MV-4-11 (cell line): ENCODE data around the gene AUTS2.
A peak's percentile ranks its signal among the peaks of the same experiment; 100 is the strongest.

Source experiments
- DNase-seq: peaks from one replicate; lab custom pipeline; 2025; lab: John Stamatoyannopoulos, UW

The AUTS2 gene

DNA sequence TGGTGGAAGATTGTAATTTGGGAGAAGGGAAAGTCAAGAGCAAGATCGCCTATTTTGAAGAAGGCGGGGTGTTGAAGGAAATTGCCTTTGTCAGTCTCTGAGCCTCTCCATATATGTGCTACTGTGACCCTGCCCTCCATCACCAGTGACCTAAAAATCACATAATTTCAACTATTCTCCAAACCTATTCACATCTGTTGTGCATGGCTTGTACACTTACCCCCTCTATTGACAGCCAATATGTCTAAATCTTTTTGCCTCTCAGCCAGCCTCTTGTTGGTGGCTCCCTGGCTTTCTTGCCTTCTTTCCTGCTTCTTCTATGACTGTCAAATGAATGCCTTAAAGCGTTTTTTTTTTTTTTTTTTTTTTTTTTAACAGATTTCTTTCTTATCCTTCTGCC is 295.6 kb downstream of the AUTS2 start:
- DNase-seq: peak; percentile 34

DNA sequence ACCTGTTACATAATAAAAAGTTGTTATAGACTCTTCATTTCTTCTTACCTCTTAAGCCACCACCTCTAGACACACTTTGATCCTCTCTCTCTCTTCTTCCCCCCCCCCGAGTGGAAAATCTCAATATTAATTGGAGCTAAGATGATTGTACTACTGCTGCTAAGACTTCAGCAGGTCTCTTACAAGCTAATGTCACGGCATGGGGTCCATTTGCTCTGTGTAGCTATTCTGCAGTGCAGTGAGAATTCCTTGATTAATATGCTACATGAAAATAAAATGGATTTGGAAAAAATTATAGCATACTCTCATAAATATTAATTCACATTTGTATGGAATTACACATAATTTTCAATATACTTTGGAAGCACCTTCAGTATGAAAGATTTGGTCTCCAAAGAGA is 297.2 kb downstream of the AUTS2 start:
- no peak for DNase-seq

DNA sequence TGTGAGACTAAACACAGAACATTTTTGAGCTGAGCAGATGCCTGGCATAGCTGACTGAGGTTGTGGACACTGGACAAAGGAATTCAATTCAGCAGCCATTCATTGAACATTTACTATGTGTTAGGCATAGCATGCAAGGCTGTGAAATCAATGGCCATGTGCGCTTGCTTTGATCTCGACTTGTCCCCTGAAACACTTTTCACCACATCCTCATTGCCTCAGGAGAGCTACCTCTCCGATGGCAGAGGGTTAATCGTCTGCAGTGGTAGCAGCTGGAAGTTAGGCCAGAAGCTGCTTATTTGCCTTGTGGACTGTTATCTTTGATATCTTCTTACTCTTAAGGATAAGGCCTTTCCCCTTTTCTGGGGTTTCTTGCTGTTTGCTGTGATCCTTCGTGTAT is 297.8 kb downstream of the AUTS2 start:
- DNase-seq: no peak

DNA sequence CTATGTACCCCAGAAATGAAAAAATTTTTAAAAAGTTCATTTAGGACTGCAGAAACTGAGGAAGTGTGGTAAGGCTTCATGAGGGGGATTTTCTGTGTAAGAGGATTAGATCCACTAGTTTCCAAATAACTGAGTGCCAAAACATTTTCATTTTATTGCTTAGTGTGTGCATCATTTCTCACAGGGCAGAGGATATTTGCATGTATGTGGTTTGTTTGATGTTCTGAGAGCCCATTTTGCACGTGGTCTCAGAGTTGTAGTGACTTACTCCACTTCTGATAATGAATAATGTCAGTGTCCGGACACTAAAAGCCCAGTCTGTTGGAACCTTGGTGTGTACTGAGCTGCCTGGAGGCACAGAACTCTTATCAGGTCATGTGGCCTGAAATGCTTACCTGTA is 299.9 kb downstream of the AUTS2 start:
- no peak for DNase-seq

DNA sequence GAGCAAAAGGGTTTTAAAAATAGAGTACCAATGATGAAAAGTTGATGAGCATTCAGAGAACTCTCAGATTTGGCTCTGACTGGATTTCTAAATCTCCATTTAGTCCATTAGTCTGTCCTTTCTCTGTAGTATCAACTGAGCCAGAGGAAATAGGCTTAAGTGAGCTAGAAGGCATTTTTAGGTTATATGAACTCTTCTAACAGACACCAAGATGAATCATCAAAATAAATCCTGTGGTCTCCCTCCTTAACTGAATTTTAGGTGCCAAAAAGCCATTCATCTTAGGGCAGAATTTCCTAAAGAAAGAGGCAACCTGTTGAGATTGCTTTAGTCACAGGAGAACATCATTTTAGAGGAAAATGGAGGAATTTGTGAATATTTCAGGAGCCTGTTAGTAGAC is 305.1 kb downstream of the AUTS2 start:
- DNase-seq: peak; percentile 80

DNA sequence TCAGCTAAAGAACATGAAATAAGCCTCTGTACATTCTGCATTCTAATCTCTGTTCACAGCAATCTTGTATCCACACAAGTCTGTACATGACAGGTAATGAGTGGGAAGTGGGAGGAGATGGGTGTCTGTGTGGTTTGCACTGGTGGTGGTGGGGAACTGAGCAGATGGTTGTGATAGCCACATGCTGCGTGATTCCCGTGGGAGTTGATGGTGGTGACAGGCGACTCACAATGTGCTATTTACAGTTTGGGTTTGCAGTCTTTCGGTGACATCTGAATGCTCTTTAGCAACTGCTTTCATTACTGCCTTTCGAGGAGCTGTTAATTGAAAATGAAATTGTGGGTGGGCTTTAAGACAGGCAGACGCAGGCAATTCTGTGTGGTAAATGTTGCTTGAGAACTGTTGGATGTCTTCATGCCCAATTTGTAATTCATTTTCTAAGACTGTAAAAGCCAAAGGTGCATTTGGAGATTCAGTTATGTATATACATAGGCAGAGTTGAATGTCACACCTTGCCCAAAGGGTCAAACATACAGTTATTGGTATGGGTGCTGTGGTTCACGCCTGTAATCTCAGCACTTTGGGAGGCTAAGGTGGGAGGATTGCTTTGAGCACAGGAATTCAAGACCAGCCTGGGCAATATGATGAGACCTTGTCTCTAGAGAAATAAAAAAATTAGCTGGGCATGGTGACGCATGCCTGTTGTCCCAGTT is 308.2 kb downstream of the AUTS2 start:
- peak; percentile 85 for DNase-seq

DNA sequence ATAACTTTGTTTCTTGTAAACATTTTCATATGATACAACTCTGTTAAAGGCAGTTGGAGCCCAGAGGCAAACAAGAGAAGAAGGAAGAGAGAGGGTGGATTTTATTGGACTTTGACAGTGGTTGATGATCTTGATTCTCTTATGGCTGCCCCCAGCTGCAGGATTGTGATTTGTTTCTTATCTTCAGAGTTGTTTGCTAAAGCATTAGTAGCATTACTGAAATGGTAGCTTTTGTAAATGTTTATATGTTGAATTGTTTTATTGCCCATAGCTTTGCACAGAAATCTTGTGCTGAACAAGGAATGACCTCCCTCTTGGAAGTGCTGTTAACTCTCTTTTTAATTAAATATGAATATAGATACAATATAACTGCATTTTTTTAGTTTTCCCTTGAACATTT is 309.4 kb downstream of the AUTS2 start:
- DNase-seq: no peak

DNA sequence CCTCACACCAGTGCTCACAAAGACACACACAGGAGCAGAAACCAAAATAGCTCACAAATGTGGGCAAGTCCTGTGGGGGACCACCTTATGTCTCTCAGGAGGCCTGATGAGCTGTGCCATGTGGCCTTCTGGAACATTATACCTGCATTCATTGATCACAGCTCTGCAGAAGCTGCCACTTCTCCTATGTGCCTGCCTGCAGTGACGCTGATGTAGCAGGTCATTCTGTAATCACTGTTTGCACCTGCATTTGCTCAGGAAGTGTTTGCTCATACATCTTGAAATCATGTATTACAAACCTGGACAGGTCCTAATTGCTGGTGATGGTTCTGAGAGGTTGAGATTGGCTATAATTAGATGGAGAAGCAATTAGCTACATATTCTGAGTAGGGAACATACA is 310.2 kb downstream of the AUTS2 start:
- no peak for DNase-seq

DNA sequence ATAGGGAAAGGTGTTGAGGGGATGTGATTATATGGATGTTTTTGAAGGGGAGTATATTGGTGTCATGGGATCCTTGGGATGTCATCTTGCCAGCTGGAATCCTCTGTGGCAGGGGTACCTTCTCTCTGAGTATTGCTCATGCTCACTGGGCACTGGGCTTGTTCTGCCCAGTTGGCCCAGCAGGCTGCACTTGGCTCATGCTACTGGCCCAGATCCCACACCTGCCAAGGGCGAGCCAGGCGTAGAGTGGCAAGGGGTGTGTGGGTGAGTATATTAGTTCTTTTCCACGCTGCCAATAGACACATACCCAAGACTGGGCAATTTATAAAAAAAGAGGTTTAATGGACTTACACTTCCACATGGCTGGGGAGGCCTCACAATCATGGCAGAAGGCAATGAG is 311.9 kb downstream of the AUTS2 start:
- DNase-seq: no peak

DNA sequence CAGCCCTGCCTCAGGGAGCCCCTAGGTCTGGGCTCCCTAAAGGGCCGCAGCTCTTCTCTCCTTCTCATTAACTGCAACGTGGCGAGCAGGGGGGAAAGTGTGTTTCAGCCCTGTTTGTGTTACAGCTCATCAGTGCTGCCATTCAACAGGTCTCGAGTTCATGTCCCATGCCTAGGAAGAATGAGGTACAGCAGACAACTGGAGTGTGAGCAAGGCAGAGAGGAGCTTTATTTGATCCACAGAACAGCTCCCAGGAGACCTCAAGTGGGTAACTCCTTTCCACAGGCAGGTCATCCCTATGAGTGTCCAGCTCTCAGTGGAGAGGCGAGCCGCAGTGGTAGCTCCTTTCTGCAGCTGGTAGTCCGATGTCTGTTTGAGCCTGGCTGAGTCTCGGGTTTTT is 313.1 kb downstream of the AUTS2 start:
- DNase-seq: no peak

DNA sequence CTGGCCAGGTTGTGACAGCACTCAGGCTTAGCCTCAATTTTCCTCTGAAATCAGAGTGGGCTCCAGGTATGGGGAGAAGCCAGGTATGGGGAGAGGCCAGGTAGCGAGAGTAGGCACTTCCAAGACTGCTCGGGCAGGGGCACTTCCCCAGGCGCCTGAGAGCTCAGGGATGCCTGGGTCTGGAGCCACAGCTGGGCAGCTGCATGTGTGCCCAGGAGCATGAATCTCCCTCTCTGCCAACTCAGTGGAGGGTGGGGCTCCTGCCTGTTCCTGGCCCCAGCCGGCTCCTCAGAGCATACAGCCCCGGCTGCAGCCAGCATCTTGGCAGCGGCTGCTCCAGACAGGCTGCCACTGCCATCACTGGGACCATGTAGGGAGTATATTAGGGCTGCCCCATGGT is 313.9 kb downstream of the AUTS2 start:
- DNase-seq: no peak

DNA sequence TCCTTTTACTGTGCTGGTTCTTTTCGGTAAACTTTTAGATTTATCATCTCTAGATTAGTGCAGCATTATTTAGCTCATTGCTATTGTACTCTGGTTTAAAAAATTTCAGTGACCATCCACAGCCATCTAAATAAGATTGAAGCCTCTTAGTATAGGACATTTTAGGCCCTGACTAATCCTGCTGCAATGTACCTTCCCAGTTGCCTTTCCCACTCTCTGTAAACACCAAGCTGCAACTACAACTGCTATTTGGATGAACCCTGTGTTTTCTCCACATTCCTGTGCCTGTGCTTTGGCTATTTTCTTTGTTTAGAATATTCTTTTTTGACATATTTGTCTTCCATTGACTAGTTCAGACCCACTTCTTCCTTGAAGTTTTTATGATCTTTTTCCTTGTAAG is 314.6 kb downstream of the AUTS2 start:
- no peak for DNase-seq

DNA sequence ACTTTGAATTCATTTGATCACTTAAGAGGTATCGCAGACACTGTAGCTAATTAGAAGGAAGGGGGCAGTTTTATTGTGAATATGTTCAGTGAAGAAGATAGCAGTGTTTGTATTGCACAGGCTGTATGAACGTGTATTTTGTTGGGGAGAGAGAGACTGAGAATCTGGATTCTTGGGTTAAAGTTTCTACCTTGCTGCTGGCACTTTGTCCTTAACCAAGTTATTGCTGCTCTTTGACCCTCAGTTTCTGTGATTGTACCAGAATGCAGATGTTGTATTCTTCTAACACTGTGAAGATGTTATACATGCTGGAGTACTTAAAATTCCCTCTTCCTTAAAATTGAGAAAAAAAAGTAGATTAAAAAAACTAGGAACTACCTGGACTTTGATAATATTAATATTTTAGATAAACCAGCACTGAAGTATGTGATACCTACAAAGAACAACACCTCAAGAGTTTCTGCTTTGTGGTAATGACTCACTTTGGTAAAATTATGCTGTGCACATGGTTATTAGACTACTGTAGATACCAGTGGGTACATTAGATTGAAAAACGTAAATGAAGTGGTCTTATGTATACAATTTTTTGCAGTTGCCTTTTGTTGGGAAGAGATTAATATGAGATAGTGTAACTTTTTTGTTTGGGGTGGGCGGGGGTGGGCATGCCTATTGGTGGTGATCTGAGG is 321.3 kb downstream of the AUTS2 start:
- no peak for DNase-seq

DNA sequence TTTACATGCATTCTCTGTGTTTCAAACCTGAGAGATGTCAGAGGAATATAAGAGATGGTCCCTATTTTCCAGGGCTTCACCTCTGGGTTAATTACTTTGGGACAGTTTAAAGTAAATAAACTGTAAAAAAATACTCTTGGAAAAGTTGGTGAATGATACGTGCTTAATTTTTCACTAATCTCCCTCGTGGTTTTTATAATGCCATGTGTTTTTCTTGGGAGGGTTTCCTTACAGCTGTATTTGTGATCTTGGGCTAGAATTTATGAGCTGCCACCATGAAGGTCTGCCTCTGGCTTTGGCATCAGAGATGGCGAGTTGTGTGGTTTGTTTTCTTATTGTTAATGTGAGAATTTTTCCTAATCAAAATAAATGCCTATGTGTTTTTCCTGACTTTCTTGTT is 322.5 kb downstream of the AUTS2 start:
- no peak for DNase-seq

DNA sequence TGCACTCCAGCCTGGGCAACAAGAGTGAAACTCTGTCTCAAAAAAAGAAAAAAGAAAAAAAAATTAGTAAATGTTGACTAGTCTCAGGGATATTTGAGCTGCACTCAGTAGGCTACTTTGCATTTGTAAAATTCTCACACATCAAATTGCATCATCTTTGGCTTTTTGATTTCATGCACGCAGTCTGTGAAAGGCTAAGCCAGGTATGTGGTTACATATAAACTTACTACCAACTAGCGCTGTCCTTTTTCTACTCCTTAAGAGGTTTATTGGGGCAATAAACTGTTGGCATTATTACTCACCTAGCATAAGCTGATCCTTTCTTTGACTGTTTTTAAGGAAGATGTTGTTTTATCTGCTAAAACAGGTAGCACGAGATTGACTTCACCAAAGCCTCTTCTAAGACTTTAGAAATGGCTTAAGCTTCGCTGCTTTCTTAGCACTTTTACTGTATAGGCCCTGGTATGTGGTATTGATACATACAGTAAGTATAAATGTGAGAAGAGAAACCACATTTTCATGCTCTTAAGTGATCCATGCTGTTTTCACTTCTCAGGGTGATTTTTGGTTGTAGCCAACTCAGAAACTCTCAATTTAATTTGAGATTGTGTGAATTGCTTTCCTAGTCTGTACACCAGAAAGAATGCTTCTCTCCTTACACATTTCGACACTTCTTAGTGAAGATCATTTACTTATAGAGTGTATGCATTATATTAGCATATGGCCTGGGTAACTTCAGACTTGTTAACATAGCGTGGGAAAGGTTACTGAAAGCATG is 323.9 kb downstream of the AUTS2 start:
- no peak for DNase-seq

DNA sequence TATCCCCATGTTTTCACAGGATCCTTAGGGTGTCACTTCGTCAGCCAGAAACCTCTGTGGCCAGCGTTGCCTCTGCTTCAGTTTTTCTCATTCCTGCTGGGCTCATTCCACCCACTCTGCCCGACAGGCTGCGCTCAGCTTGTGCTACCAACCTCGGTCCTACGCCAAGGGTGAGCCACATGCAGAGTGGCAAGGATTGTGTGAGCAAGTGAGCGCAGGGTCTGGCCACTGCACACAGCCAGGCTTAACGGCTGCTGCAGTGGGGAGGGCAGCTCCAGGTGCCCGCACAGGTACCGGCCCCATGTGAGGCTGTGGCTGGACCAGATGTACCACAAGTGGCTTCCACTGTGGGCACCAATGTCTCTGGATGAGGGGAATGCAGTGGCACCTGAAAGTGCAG is 329.2 kb downstream of the AUTS2 start:
- no peak for DNase-seq

DNA sequence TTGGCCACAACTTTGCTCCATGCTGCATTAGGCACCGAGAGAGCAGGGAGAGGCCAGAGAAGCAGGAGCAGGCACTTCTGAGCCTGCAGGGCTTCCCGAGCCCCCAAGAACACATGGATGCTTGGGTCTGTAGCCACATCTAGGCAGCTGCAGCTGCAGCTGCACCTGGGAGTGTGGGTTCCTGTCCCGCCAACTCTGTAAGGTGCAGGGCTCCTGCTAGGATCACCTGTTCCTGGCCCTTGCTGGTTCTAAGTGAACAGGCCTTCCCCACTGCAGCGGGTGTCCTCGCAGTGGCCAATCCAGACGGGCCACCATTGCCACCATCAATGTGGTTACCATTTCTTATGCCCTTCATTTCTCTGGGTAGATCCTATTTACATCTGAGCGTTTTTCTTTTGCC is 330.3 kb downstream of the AUTS2 start:
- DNase-seq: no peak

DNA sequence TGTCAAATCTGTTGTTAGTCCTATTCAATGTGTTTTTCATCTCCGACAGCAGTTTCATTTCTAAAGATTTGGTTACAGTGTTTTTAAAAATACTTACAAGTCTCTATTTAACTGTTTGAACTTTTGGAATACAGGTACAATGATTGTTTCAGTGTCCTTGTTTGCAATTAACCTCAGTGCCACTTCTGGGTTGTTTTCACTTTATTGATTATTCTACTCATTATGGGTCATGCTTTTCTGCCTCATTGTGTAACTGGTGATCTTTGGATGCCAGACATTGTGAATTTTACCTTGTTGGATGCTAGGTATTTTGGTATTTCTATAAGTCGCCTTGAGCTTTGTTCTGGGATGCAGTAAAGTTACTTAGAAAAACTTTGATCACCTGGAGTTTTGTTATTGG is 331.3 kb downstream of the AUTS2 start:
- DNase-seq: no peak

DNA sequence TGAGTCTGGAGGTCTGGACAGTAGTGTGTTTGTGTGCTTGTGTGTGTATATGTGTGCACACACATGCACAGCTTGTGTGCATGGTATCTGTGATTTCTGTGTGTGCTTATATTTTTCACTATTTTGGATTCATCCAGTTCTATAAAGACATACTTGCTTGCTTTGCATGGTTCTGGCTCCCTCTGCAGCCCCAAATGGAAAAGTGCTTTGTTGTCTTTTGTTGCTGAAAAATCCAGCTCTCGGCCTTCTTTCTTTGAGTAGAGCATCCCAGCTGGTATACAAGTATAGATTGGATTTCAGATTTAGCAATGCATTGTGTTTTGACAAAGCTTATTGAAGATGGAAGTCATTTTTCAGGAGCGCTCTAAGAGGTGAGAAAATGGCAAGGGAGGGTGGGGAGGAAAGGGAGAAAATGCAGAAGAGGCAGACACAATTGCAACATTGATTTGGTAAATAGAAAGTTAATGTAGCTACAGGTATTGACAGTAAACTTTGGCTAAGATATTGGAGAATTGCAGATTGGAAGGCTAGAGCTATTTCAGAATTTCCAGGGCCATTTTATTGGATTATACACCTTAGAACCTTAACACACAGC is 333.9 kb downstream of the AUTS2 start:
- peak; percentile 9 for DNase-seq

DNA sequence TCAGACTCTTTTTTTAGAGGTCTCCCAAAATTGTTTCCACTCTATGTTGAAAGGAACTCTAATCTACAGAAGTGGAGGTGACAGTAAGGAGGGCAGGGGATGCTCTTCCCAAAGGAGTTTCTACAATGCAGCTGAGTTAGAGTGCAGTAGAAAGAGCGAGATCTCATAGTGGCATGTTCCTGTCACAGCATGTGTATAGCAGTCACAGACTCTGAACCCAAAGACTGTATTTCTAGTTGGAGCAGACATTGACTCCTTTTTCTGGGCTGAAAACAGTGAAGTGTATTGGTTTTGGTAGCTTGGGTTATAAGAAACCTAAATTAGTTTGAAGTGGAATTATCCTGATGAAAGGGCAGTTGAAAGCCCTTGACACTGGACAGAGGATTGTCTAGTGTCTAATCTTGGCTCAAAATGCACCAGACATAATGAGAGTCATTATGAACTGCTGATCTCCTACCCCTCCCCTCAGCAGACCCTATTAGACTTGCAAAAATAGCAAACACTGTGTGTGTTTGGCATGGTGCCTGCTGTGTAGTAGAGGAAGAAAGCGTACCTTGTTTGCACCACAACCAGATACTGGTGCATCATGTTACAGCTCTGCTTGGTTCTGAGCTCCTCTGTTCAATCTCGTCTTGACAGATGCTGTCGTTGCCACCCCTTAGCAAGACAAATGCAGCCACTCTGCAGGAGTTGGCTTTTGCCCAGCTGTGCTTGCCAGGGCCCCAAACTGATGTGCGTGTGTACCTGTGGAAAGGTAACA is 336.0 kb downstream of the AUTS2 start:
- DNase-seq: no peak

DNA sequence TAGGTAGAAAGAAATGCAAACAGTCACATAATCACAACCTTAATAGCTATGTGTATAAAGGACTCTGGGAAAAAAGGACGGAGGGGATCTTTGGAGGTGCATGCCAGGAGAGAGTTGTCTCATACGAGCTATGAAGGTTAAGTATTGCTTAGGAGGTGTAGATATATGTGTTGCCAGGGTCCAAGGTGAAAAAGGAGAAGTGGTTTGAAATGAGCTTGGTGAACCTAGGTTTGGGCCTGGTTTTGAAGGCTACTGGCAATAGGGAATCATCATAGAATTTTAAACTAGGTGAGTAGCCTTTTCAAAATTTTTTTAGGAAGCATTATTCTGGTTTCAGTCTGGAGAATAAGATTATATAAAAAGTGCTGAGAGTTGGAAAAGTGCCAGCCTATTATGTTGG is 336.8 kb downstream of the AUTS2 start:
- no peak for DNase-seq

DNA sequence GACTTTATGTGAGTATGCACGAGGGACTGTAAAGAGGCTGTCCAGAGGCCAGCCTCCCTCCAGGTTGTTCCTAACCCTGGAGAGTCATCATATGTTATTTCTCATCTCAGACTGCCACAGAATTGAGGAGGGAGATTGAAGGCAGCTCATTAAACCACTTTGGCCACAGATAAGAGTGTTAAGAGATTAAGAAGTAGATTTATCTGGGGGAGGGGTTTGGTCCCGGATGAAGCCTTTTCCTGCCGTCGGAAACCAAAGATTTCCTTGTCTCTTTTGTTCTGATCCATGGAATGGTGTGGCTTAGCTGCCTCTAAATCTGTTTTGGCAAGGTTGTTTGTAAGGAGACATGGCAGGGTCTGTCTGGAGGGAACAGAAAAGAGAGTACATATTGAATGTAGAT is 338.8 kb downstream of the AUTS2 start:
- no peak for DNase-seq
